IMR-90 (cell line): Measurements from ENCODE around the gene DAB1. TPM values are rescaled to one million over a fixed set of nuclear protein-coding genes. Genes with fewer than 3 reads are reported as not detected.

ENCODE experiments used
- ATAC-seq: fragments of 200-7000 bp; cut with Tn5 transposase; 2 replicates; pipeline ENCODE4 v1.9.1; 2020; ENCODE audit warnings: low read depth, mild to moderate bottlenecking, moderate library complexity
- BruUV-seq: library from RNA; stranded (reverse); fragments of 400-500 nt; replicated peaks from 2 replicates; lab custom pipeline; 2021; lab: Mats Ljungman, UMichigan
- CTCF ChIA-PET: fragments of 300-600 bp; formaldehyde crosslinking; extraction: SDS; loops from one replicate; lab custom pipeline; 2021; ENCODE audit warnings: antibody characterized with exemption; lab: Yijun Ruan, JAX
- POLR2A ChIA-PET: fragments of 300-600 bp; sonication (Branson Sonifier 250); formaldehyde crosslinking; loops from one replicate; lab custom pipeline; 2022; ENCODE audit warnings: antibody characterized with exemption; ENCODE audit not compliant: unreplicated experiment; lab: Charles Lee
- DNase-seq: peaks from one replicate; pipeline ENCODE4 v3.0.0; 2013
- H2AFZ ChIP-seq: replicated peaks from 2 replicates; pipeline ENCODE3; 2013; ENCODE audit warnings: low read length, mild to moderate bottlenecking; ENCODE audit not compliant: poor library complexity
- H2AK5ac ChIP-seq: 2 replicates; pipeline ENCODE4 v1.6.1; 2013; ENCODE audit warnings: low read depth, low read length, inconsistent platforms
- H2AK9ac ChIP-seq: replicated peaks from 2 replicates; pipeline ENCODE3; 2013; ENCODE audit warnings: mild to moderate bottlenecking, low read depth, low read length, moderate library complexity; ENCODE audit not compliant: poor library complexity
- H2BK120ac ChIP-seq: 2 replicates; pipeline ENCODE4 v1.6.1; 2013; ENCODE audit warnings: low read depth, low read length, inconsistent platforms
- H2BK15ac ChIP-seq: 3 replicates; pipeline ENCODE4 v1.6.1; 2013; ENCODE audit warnings: low read depth, low read length, inconsistent platforms
- H2BK20ac ChIP-seq: 2 replicates; pipeline ENCODE4 v1.6.1; 2013; ENCODE audit warnings: low read depth, mild to moderate bottlenecking, inconsistent platforms, low read length, moderate library complexity
- H2BK5ac ChIP-seq: 2 replicates; pipeline ENCODE4 v1.6.1; 2013; ENCODE audit warnings: mild to moderate bottlenecking, low read depth, low read length, inconsistent platforms; ENCODE audit not compliant: poor library complexity, severe bottlenecking
- H3K14ac ChIP-seq: replicated peaks from 2 replicates; pipeline ENCODE4 v1.6.1; 2013; ENCODE audit warnings: low read depth, low read length, inconsistent platforms
- H3K18ac ChIP-seq: 2 replicates; pipeline ENCODE4 v1.6.1; 2013; ENCODE audit warnings: low read depth, low read length, control low read depth
- H3K23ac ChIP-seq: 2 replicates; pipeline ENCODE4 v1.6.1; 2013; ENCODE audit warnings: low read depth, low read length, inconsistent platforms
- H3K27ac ChIP-seq: 2 replicates; pipeline ENCODE4 v1.5.1; 2013; ENCODE audit warnings: mild to moderate bottlenecking, control low read depth, low read length; ENCODE audit not compliant: insufficient read depth
- H3K27me3 ChIP-seq: 2 replicates; pipeline ENCODE4 v1.6.1; 2013; ENCODE audit warnings: low read length; ENCODE audit not compliant: control insufficient read depth, insufficient read depth
- H3K36me3 ChIP-seq: 2 replicates; pipeline ENCODE4 v1.6.1; 2013; ENCODE audit warnings: low read length, mixed read lengths; ENCODE audit not compliant: control insufficient read depth, insufficient read depth
- H3K4ac ChIP-seq: 2 replicates; pipeline ENCODE4 v1.6.1; 2013; ENCODE audit warnings: low read depth, low read length, inconsistent platforms
- H3K4me1 ChIP-seq: 2 replicates; pipeline ENCODE4 v1.6.1; 2013; ENCODE audit warnings: low read length, mixed read lengths; ENCODE audit not compliant: control insufficient read depth, insufficient read depth
- H3K4me2 ChIP-seq: 2 replicates; pipeline ENCODE4 v1.6.1; 2013; ENCODE audit warnings: low read depth, mild to moderate bottlenecking, control low read depth, low read length, moderate library complexity
- H3K4me3 ChIP-seq: 2 replicates; pipeline ENCODE4 v1.5.1; 2013; ENCODE audit warnings: low read depth, mild to moderate bottlenecking, control low read depth, low read length, moderate library complexity; ENCODE audit not compliant: insufficient read depth
- H3K56ac ChIP-seq: 2 replicates; pipeline ENCODE4 v1.6.1; 2013; ENCODE audit warnings: low read length, inconsistent platforms; ENCODE audit not compliant: insufficient read depth; ENCODE audit errors: extremely low read depth
- H3K79me1 ChIP-seq, 2 experiments: 2 replicates each; pipeline ENCODE4 v1.6.1; 2013; ENCODE audit warnings: low read length in 2 of 2, inconsistent platforms in 1 of 2, low read depth in 1 of 2
- H3K9ac ChIP-seq: 2 replicates; pipeline ENCODE4 v1.6.1; 2013; ENCODE audit warnings: low read depth, low read length, control low read depth
- H3K9me1 ChIP-seq: 2 replicates; pipeline ENCODE4 v1.6.1; 2013; ENCODE audit warnings: low read length, inconsistent platforms; ENCODE audit not compliant: insufficient read depth
- H3K9me3 ChIP-seq: 2 replicates; pipeline ENCODE4 v1.6.1; 2013; ENCODE audit warnings: low read length; ENCODE audit not compliant: control insufficient read depth, insufficient read depth
- H4K20me1 ChIP-seq: 2 replicates; pipeline ENCODE4 v1.6.1; 2013; ENCODE audit warnings: low read length, inconsistent platforms; ENCODE audit not compliant: insufficient read depth
- H4K5ac ChIP-seq: 2 replicates; pipeline ENCODE4 v1.6.1; 2013; ENCODE audit warnings: mild to moderate bottlenecking, low read depth, low read length, control low read depth
- H4K8ac ChIP-seq, 2 experiments: 2 replicates each; pipeline ENCODE4 v1.6.1; 2013; ENCODE audit warnings: low read depth in 2 of 2, low read length in 2 of 2, control low read depth in 1 of 2, inconsistent platforms in 1 of 2
- H4K91ac ChIP-seq: 2 replicates; pipeline ENCODE4 v1.6.1; 2013; ENCODE audit warnings: low read depth, low read length, inconsistent platforms; ENCODE audit not compliant: insufficient read depth
- CEBPB ChIP-seq: IDR thresholded peaks from 2 replicates; pipeline ENCODE4 v1.6.1; 2012; ENCODE audit warnings: low read depth, low read length, improper control_type of control experiment
- RFX5 ChIP-seq: IDR thresholded peaks from 2 replicates; pipeline ENCODE4 v1.8.0; 2012; ENCODE audit warnings: low read depth, mild to moderate bottlenecking, low read length, moderate library complexity
- USF2 ChIP-seq: fragments of 150-350 bp; IDR thresholded peaks from 2 replicates; pipeline ENCODE4 v1.6.1; 2017; ENCODE audit warnings: mild to moderate bottlenecking, antibody characterized with exemption, low read length, low read depth
- WGBS, 2 experiments: methylation state at CpG; one replicate each; pipeline versions ENCODE4 v1.1.5 to v1.1.7; 2013; ENCODE audit warnings: missing lambda C conversion rate in 2 of 2; ENCODE audit not compliant: insufficient read length in 1 of 2; ENCODE audit errors: extremely low coverage in 2 of 2; 5-methylcytosine and 5-hydroxymethylcytosine counted together
- dilution Hi-C: fragments of 300-500 bp; cut with HindIII; formaldehyde crosslinking; loops from one replicate; pipeline ENCODE4 v1.14.3; 2018; ENCODE audit warnings: low sequenced_read_pairs; ENCODE audit not compliant: unreplicated experiment
- in situ Hi-C: fragments of 300-500 bp; cut with MboI; formaldehyde crosslinking; loops from 3 replicates; pipeline ENCODE4 v1.14.3; 2019; ENCODE audit warnings: low sequenced_read_pairs, inconsistent platforms, mixed read lengths
- intact Hi-C: fragments of 100-400 bp; cut with micrococcal nuclease; formaldehyde crosslinking; loops from 2 replicates; pipeline ENCODE4 v1.10.0; 2022
- polyA plus RNA-seq, 3 experiments: library from polyadenylated mRNA; depleted of rRNA; stranded (reverse); fragments of >200 nt; gene quantifications; 2 replicates each; pipeline ENCODE4 v1.2.3, GENCODE V29; 2012; ENCODE audit warnings: low replicate concordance in 1 of 3
- total RNA-seq: library from RNA; depleted of rRNA; stranded (reverse); fragments of >200 nt; gene quantifications from 2 replicates; pipeline ENCODE4 v1.2.3, GENCODE V29; 2012

DAB1 gene
- total and polyA plus RNA-seq, 2 of the 4 experiments (the other 2 are of a cell fraction), result 0.18 to 0.41 TPM

- TF ChIP-seq USF2 (no peak), CEBPB (peak; percentile 61), RFX5 (no peak)
These were observed 145.3 kb downstream of the DAB1 start for GRCh38 chr1:57278558-57278957.

More at GRCh38 chr1:57278558-57278957, 145.3 kb downstream of the DAB1 start:
- H3K36me3 ChIP-seq, result no peaks in the 10 kb centered on the region
- H3K79me1 ChIP-seq, result no peaks in the 10 kb centered on the region
- in situ Hi-C loops, result no loop called here
- no TSS peak for BruUV-seq
- H3K14ac ChIP-seq, result no peak overlapping the region
- ChIA-PET CTCF (interaction anchor here (1.8 kb wide), 1 partner anchor 10 kb away, joined by 5 read pairs; no protein-coding TSS in a partner anchor), POLR2A (no interaction called here)
- H4K20me1 ChIP-seq, result no peaks in the 10 kb centered on the region
- H4K91ac ChIP-seq, result no peak overlapping the region
- H2BK5ac ChIP-seq, result no peak overlapping the region
- no peak overlapping the region for H2AK9ac ChIP-seq
- H2BK15ac ChIP-seq, result no peak overlapping the region
- H4K8ac ChIP-seq, result no peak overlapping the region
- H2BK20ac ChIP-seq, result no peak overlapping the region
- no peaks in the 10 kb centered on the region; the same call in 1 of the 2 replicates for H3K4me1 ChIP-seq
- H2AK5ac ChIP-seq, result no peak overlapping the region
- intact Hi-C loops, result no loop called here
- DNase-seq, result no peak
- dilution Hi-C loops, result no loop called here
- no peak for ATAC-seq
- no peak overlapping the region for H3K4me3 ChIP-seq
- no peak overlapping the region for H3K18ac ChIP-seq
- no peak overlapping the region for H2AFZ ChIP-seq
- no peak overlapping the region for H3K4ac ChIP-seq
- H3K9ac ChIP-seq, result no peak overlapping the region
- H4K5ac ChIP-seq, result no peak overlapping the region
- H2BK120ac ChIP-seq, result no peak overlapping the region
- H3K9me3 ChIP-seq, result no peaks in the 10 kb centered on the region
- H3K27ac ChIP-seq, result no peak overlapping the region
- no peak overlapping the region for H3K4me2 ChIP-seq
- H3K9me1 ChIP-seq, result no peaks in the 10 kb centered on the region
- no peak overlapping the region for H3K56ac ChIP-seq
- no peaks in the 10 kb centered on the region for H3K27me3 ChIP-seq
- WGBS, 2 experiments, result no CpG with 5 or more reads among the region's 3 CpGs
- no peak overlapping the region for H3K23ac ChIP-seq
